Hepatocyte (in vitro differentiated cells): ENCODE results near the gene TAF4. TPM values are rescaled to one million over a fixed set of nuclear protein-coding genes. Genes with fewer than 3 reads are reported as not detected.
A peak's percentile ranks its signal among the peaks of the same experiment; 100 is the strongest.

Experiments
- DNase-seq: peaks from one replicate; pipeline ENCODE4 v3.0.0-alpha.2; 2016; ENCODE audit warnings: low spot score
- H2AFZ ChIP-seq: fragments of 200-600 bp; sonication (generic); 2 replicates; pipeline ENCODE4 v1.6.0; 2016; ENCODE audit warnings: antibody characterized with exemption, mild to moderate bottlenecking
- H3K27ac ChIP-seq: fragments of 200-600 bp; sonication (generic); 2 replicates; pipeline ENCODE4 v1.5.1; 2016; ENCODE audit warnings: mild to moderate bottlenecking
- H3K27me3 ChIP-seq: fragments of 200-600 bp; sonication (generic); 2 replicates; pipeline ENCODE4 v1.6.1; 2016
- H3K36me3 ChIP-seq: fragments of 200-600 bp; sonication (generic); replicated peaks from 2 replicates; pipeline ENCODE4 v1.5.1; 2016; ENCODE audit warnings: low read depth; ENCODE audit not compliant: insufficient read depth
- H3K4me1 ChIP-seq: fragments of 200-600 bp; sonication (generic); 2 replicates; pipeline ENCODE4 v1.5.1; 2016; ENCODE audit warnings: mild to moderate bottlenecking, moderate library complexity; ENCODE audit not compliant: insufficient read depth
- H3K4me2 ChIP-seq: fragments of 200-600 bp; sonication (generic); 2 replicates; pipeline ENCODE4 v1.6.0; 2016
- H3K4me3 ChIP-seq: fragments of 200-600 bp; sonication (generic); 2 replicates; pipeline ENCODE4 v1.5.1; 2016; ENCODE audit warnings: mild to moderate bottlenecking
- H3K79me2 ChIP-seq: fragments of 200-600 bp; sonication (generic); 2 replicates; pipeline ENCODE4 v1.6.0; 2017; ENCODE audit warnings: mild to moderate bottlenecking
- H3K9me2 ChIP-seq: fragments of 200-600 bp; sonication (generic); replicated peaks from 2 replicates; pipeline ENCODE4 v1.6.0; 2017; ENCODE audit warnings: mild to moderate bottlenecking; ENCODE audit not compliant: insufficient read depth
- H3K9me3 ChIP-seq: fragments of 200-600 bp; sonication (generic); 2 replicates; pipeline ENCODE4 v1.5.1; 2016; ENCODE audit warnings: low read depth, mild to moderate bottlenecking
- H4K20me1 ChIP-seq: fragments of 200-600 bp; sonication (generic); 2 replicates; pipeline ENCODE4 v1.6.0; 2016; ENCODE audit warnings: mild to moderate bottlenecking; ENCODE audit not compliant: insufficient read depth, poor library complexity, severe bottlenecking
- CTCF ChIP-seq: fragments of 200-600 bp; sonication (generic); IDR thresholded peaks from 2 replicates; pipeline ENCODE4 v1.5.1; 2016; ENCODE audit warnings: antibody characterized with exemption, mild to moderate bottlenecking; ENCODE audit not compliant: poor library complexity
- EZH2 ChIP-seq: fragments of 200-600 bp; sonication (generic); IDR thresholded peaks from 2 replicates; pipeline ENCODE4 v1.6.1; 2016; ENCODE audit warnings: antibody characterized with exemption, mild to moderate bottlenecking, borderline replicate concordance
- EZH2phosphoT487 ChIP-seq: fragments of 200-600 bp; sonication (generic); IDR thresholded peaks from one replicate; pipeline ENCODE4 v1.6.1; 2018; ENCODE audit warnings: antibody characterized with exemption, mild to moderate bottlenecking, low read depth, moderate library complexity; ENCODE audit not compliant: unreplicated experiment, severe bottlenecking
- WGBS: methylation state at CpG from one replicate; pipeline ENCODE4 v1.1.6; 2016; ENCODE audit warnings: low lambda C conversion rate; ENCODE audit errors: missing lambda C conversion rate; 5-methylcytosine and 5-hydroxymethylcytosine counted together
- polyA plus RNA-seq: library from polyadenylated mRNA; unstranded; fragments of >200 nt; fragmentation: Nextera tagmentation; extraction: Ambion mirVana; gene quantifications from 2 replicates; pipeline ENCODE4 v1.2.1, GENCODE V29; 2016
- total RNA-seq: library from RNA; depleted of rRNA; stranded (reverse); fragments of >200 nt; gene quantifications from 2 replicates; pipeline ENCODE4 v1.2.3, GENCODE V29; 2014

TAF4 gene
- total and polyA plus RNA-seq, 2 experiments from 2014 or later, result 2.9 to 6.6 TPM

GRCh38 chr20:62003567-62004405, 61.9 kb downstream of the TAF4 start:
- H3K27ac ChIP-seq, result peak overlapping the region; percentile 24
- TF ChIP-seq EZH2, result no peak
- TF ChIP-seq CTCF, result no peak
- TF ChIP-seq EZH2phosphoT487, result no peak

GRCh38 chr20:62002882-62003480, 62.7 kb downstream of the TAF4 start:
- no peaks in the 10 kb centered on the region for H3K36me3 ChIP-seq
- no peak for TF ChIP-seq CTCF
- no peak for TF ChIP-seq EZH2phosphoT487
- TF ChIP-seq EZH2, result no peak
- 82% methylated on average over 18 of the region's 18 CpGs for WGBS
- H3K27ac ChIP-seq, result peak overlapping the region; percentile 24
- H3K27me3 ChIP-seq, result no peaks in the 10 kb centered on the region
- H3K9me2 ChIP-seq, result no peaks in the 10 kb centered on the region
- no peak overlapping the region for H3K4me3 ChIP-seq
- no peaks in the 10 kb centered on the region for H3K9me3 ChIP-seq
- H3K79me2 ChIP-seq, result no peaks in the 10 kb centered on the region
- H3K4me1 ChIP-seq, result no peaks in the 10 kb centered on the region
- H2AFZ ChIP-seq, result no peak overlapping the region
- H4K20me1 ChIP-seq, result no peaks in the 10 kb centered on the region
- no peak overlapping the region for H3K4me2 ChIP-seq
- DNase-seq, result peak; percentile 54

More at GRCh38 chr20:62003567-62004405, 61.9 kb downstream of the TAF4 start:
- Histone ChIP-seq H2AFZ (no peak overlapping the region), H3K79me2 (no peaks in the 10 kb centered on the region), H3K9me2 (no peaks in the 10 kb centered on the region), H3K36me3 (no peaks in the 10 kb centered on the region), H3K27me3 (no peaks in the 10 kb centered on the region), H3K4me3 (no peak overlapping the region), H3K4me1 (no peaks in the 10 kb centered on the region), H4K20me1 (no peaks in the 10 kb centered on the region), H3K9me3 (no peaks in the 10 kb centered on the region), H3K4me2 (no peak overlapping the region)
- DNase-seq, result no peak
- WGBS, result 96% methylated on average over 23 of the region's 24 CpGs

GRCh38 chr20:62001178-62001715, 64.4 kb downstream of the TAF4 start:
- DNase-seq, result no peak
- Histone ChIP-seq H3K9me2 (no peaks in the 10 kb centered on the region), H3K4me2 (no peak overlapping the region), H3K36me3 (peaks cover 3% of the 10 kb centered on the region), H2AFZ (no peak overlapping the region), H3K4me1 (no peaks in the 10 kb centered on the region), H3K79me2 (no peaks in the 10 kb centered on the region), H3K27ac (no peak overlapping the region), H4K20me1 (no peaks in the 10 kb centered on the region), H3K27me3 (no peaks in the 10 kb centered on the region), H3K4me3 (no peak overlapping the region), H3K9me3 (no peaks in the 10 kb centered on the region)
- TF ChIP-seq EZH2, result no peak
- TF ChIP-seq EZH2phosphoT487, result no peak
- no peak for TF ChIP-seq CTCF
- WGBS, result 97% methylated on average over 18 of the region's 18 CpGs
